GM12864 (cell line): ENCODE results near the gene FASLG.
A peak's percentile ranks its signal among the peaks of the same experiment; 100 is the strongest.

ENCODE experiments used
- DNase-seq: peaks from one replicate; pipeline ENCODE4 v3.0.0-alpha.2; 2011; ENCODE audit warnings: low read depth
- H3K4me3 ChIP-seq: 2 replicates; pipeline ENCODE4 v1.5.1; 2011; ENCODE audit warnings: mild to moderate bottlenecking, low read depth, low read length, control low read depth
- CTCF ChIP-seq: IDR thresholded peaks from 2 replicates; pipeline ENCODE4 v1.5.1; 2011; ENCODE audit warnings: low read depth, mild to moderate bottlenecking, moderate library complexity, low read length, control low read depth, inconsistent platforms; ENCODE audit errors: missing control alignments

FASLG gene

DNA sequence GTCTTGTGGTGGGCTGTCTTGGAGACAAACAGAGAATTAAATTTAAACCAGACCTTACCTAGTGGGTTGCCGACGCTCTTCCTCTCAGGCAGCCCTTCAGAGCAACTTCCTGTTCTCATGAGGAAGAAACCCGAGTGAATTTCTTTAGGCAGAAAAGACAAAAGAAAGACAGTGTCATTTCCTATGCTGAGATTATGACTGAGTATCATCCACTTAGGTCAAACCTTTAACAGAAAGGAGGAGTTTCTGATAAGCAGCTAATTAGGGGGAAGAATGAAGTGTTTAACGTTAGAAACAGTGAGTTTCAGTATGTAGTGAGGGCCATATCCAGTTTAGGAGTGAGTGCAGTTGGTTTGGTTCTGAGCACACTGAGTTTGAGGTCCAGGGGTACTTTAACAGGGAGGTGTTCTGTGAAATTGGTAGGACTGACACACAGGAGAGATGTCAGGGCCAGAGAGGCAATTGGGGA, 38.7 kb downstream of the FASLG start:
- no peak for TF ChIP-seq CTCF
- DNase-seq = no peak
- H3K4me3 ChIP-seq = no peak overlapping the region

DNA sequence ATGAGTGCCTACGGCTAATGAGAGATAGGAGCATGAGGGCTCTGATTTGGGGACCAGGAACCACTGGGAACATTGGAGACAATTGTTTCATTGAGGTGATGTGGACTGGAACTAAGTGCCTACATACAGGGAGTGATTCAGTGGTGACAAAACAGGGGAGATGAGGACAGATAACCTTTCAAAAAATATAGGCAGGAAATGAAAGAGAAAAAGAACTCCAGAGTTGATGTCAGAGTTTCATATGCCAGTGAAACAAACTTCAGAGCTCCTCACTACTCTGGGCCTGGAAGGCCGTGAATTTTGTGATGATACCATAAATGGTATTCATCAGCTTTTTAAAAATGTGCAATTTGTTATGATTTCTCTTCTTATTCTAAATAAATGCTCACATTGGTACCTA, 39.3 kb downstream of the FASLG start:
- TF ChIP-seq CTCF = no peak
- no peak for DNase-seq
- H3K4me3 ChIP-seq = no peak overlapping the region

- DNase-seq = peak; percentile 38
- TF ChIP-seq CTCF = no peak
- no peak overlapping the region for H3K4me3 ChIP-seq
These were observed 40.2 kb downstream of the FASLG start for GRCh38 chr1:172699111-172699510.

DNA sequence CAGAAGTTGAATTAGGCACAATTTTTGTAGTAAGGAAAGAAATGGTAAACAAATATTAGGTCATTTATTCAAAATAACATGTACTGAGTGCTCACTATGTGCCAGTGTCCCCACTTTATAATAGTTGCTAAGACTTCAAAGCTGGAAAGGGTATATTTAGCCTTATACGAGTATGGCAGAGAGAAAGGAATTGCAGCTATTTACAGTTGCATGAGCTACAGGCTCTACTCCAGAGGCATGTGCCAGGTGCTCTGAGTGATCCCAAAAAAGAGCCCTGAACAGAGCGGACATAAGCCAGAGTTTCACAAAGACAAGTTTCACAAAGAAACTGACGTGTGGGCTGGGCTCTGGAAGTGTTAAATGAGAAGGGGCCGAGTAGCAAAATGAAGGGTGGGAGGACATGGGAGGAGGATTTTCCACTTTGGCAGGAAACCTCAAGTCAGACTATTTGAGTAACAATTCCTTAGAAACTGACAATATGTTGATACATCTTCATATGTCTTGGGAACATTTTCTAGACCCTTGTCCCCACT, 40.9 kb downstream of the FASLG start:
- no peak overlapping the region for H3K4me3 ChIP-seq
- no peak for TF ChIP-seq CTCF
- no peak for DNase-seq

GRCh38 chr1:172700556-172700955, 41.7 kb downstream of the FASLG start:
- DNase-seq = no peak
- TF ChIP-seq CTCF = no peak
- no peak overlapping the region for H3K4me3 ChIP-seq

DNA sequence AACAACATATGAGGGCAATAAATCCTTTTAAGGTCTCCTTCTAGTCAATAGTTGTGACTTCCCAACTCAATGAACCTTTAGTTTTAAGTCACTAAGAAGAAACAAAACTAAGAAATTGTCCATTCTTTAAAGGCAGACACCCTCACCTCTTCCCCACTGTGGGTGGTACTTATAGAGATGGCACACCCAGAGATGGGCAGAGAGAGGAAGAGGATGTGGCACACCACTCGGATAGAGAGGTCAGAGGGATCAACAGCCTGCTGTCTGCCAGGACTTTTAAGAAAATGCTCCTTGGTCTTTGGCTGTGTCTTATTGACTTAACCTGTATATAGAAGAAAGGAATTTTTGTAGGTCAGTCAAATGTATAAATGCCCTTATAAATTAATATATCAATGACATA, 45.1 kb downstream of the FASLG start:
- DNase-seq = no peak
- H3K4me3 ChIP-seq = no peak overlapping the region
- no peak for TF ChIP-seq CTCF

GRCh38 chr1:172704420-172705210, 45.7 kb downstream of the FASLG start:
- no peak overlapping the region for H3K4me3 ChIP-seq
- no peak for DNase-seq
- no peak for TF ChIP-seq CTCF
